SH-SY5Y (cell line): Measurements from ENCODE around the gene EPHA6.

Experiments used
- GATA2 ChIP-seq: IDR thresholded peaks from 2 replicates; pipeline ENCODE4 v1.6.1; 2011; ENCODE audit warnings: mild to moderate bottlenecking, low read depth, low read length
- GATA3 ChIP-seq: IDR thresholded peaks from 2 replicates; pipeline ENCODE4 v1.6.1; 2011; ENCODE audit warnings: low read depth, mild to moderate bottlenecking, low read length, moderate library complexity

GRCh38 chr3:97764407-97765238 lies 950.2 kb downstream of the EPHA6 start, which contains the start of gene ARL6:
- TF ChIP-seq GATA2 (no peak), GATA3 (no peak)
